GM23338 (cell line): ENCODE data around the gene COL6A1. TPM values are rescaled to one million over a fixed set of nuclear protein-coding genes. Genes with fewer than 3 reads are reported as not detected.

ENCODE experiments used
- ATAC-seq: fragments of 200-7000 bp; cut with Tn5 transposase; 3 replicates; pipeline ENCODE4 v1.9.1; 2020
- DNase-seq: peaks from one replicate; pipeline ENCODE4 v3.0.0-alpha.2; 2015; ENCODE audit warnings: low spot score
- H2AFZ ChIP-seq: fragments of 200-600 bp; sonication (generic); 2 replicates; pipeline ENCODE4 v1.8.0; 2016; ENCODE audit warnings: antibody characterized with exemption, mild to moderate bottlenecking, moderate library complexity
- H3F3A ChIP-seq: fragments of 200-600 bp; sonication (generic); replicated peaks from 2 replicates; pipeline ENCODE4 v1.8.0; 2017; ENCODE audit warnings: antibody characterized with exemption, mixed run types, low read depth
- H3K27ac ChIP-seq: fragments of 200-600 bp; sonication (generic); 2 replicates; pipeline ENCODE4 v1.6.1; 2016; ENCODE audit warnings: low read depth
- H3K27me3 ChIP-seq: fragments of 200-600 bp; sonication (generic); 2 replicates; pipeline ENCODE4 v1.8.0; 2016; ENCODE audit warnings: mild to moderate bottlenecking, mixed run types, moderate library complexity; ENCODE audit not compliant: insufficient read depth
- H3K36me3 ChIP-seq: fragments of 200-600 bp; sonication (generic); 2 replicates; pipeline ENCODE4 v1.8.0; 2016; ENCODE audit warnings: mild to moderate bottlenecking; ENCODE audit not compliant: insufficient read depth
- H3K4me1 ChIP-seq: fragments of 200-600 bp; sonication (generic); 2 replicates; pipeline ENCODE4 v1.8.0; 2016; ENCODE audit warnings: mild to moderate bottlenecking, moderate library complexity; ENCODE audit not compliant: insufficient read depth
- H3K4me2 ChIP-seq: fragments of 200-600 bp; sonication (generic); 2 replicates; pipeline ENCODE4 v1.7.1; 2017; ENCODE audit warnings: mixed run types
- H3K4me3 ChIP-seq: fragments of 200-600 bp; sonication (generic); 2 replicates; pipeline ENCODE4 v1.6.1; 2016; ENCODE audit warnings: mixed run types
- H3K79me2 ChIP-seq: fragments of 200-600 bp; sonication (generic); replicated peaks from 2 replicates; pipeline ENCODE4 v1.8.0; 2017; ENCODE audit warnings: mild to moderate bottlenecking; ENCODE audit not compliant: insufficient read depth
- H3K9me2 ChIP-seq: fragments of 200-600 bp; sonication (generic); 2 replicates; pipeline ENCODE4 v1.8.0; 2017; ENCODE audit not compliant: insufficient read depth
- H4K20me1 ChIP-seq: fragments of 200-600 bp; sonication (generic); replicated peaks from 2 replicates; pipeline ENCODE4 v1.8.0; 2017; ENCODE audit warnings: mild to moderate bottlenecking; ENCODE audit not compliant: insufficient read depth
- H3K27ac Mint-ChIP-seq: 2 replicates; pipeline ENCODE4 v1.8.0; 2020; ENCODE audit warnings: inconsistent platforms, mild to moderate bottlenecking, moderate library complexity, mixed read lengths
- H3K27me3 Mint-ChIP-seq: 3 replicates; pipeline ENCODE4 v1.8.0; 2022; ENCODE audit warnings: low read depth, mild to moderate bottlenecking, moderate library complexity, mixed read lengths, inconsistent platforms; ENCODE audit not compliant: insufficient read depth, poor library complexity
- H3K36me3 Mint-ChIP-seq: 3 replicates; pipeline ENCODE4 v1.8.0; 2021; ENCODE audit warnings: low read depth, mild to moderate bottlenecking, inconsistent platforms, moderate library complexity, mixed read lengths
- H3K4me1 Mint-ChIP-seq: 3 replicates; pipeline ENCODE4 v1.8.0; 2020; ENCODE audit warnings: mild to moderate bottlenecking, inconsistent platforms, mixed read lengths
- H3K4me3 Mint-ChIP-seq: 3 replicates; pipeline ENCODE4 v1.8.0; 2021; ENCODE audit warnings: moderate library complexity, mild to moderate bottlenecking, inconsistent platforms, mixed read lengths
- H3K9me3 Mint-ChIP-seq: 3 replicates; pipeline ENCODE4 v1.8.0; 2020; ENCODE audit warnings: moderate library complexity, mild to moderate bottlenecking, inconsistent platforms, mixed read lengths
- CREB1 ChIP-seq: fragments of 250-450 bp; sonication (Bioruptor Pico); IDR thresholded peaks from 2 replicates; pipeline ENCODE4 v1.5.0; 2020; ENCODE audit warnings: low read depth, mild to moderate bottlenecking, moderate library complexity
- EZH2 ChIP-seq: fragments of 200-600 bp; sonication (generic); IDR thresholded peaks from one replicate; pipeline ENCODE4 v1.8.0; 2017; ENCODE audit warnings: antibody characterized with exemption, mild to moderate bottlenecking, low read depth; ENCODE audit not compliant: unreplicated experiment
- EZH2phosphoT487 ChIP-seq: fragments of 200-600 bp; sonication (generic); IDR thresholded peaks from one replicate; pipeline ENCODE4 v1.8.1; 2018; ENCODE audit warnings: antibody characterized with exemption; ENCODE audit not compliant: unreplicated experiment
- JUNB ChIP-seq: IDR thresholded peaks from one replicate; pipeline ENCODE4 v1.6.1; 2016; ENCODE audit warnings: antibody characterized with exemption; ENCODE audit not compliant: unreplicated experiment
- NANOG ChIP-seq: IDR thresholded peaks from 2 replicates; pipeline ENCODE4 v1.6.1; 2016; ENCODE audit warnings: antibody characterized with exemption, borderline replicate concordance
- STAT1 ChIP-seq: IDR thresholded peaks from one replicate; pipeline ENCODE4 v1.6.1; 2016; ENCODE audit warnings: antibody characterized with exemption; ENCODE audit not compliant: unreplicated experiment
- ZNF114 ChIP-seq: fragments of 250-450 bp; sonication (Bioruptor Pico); IDR thresholded peaks from 2 replicates; pipeline ENCODE4 v1.5.0; 2020; ENCODE audit warnings: mild to moderate bottlenecking, moderate library complexity
- ZNF331 ChIP-seq: fragments of 250-450 bp; sonication (Bioruptor Pico); IDR thresholded peaks from 2 replicates; pipeline ENCODE4 v1.5.0; 2020; ENCODE audit warnings: low read depth, mild to moderate bottlenecking, moderate library complexity
- polyA plus RNA-seq: library from polyadenylated mRNA; unstranded; fragments of >200 nt; fragmentation: Nextera tagmentation; extraction: Ambion mirVana; gene quantifications from 2 replicates; pipeline ENCODE4 v1.2.1, GENCODE V29; 2016
- total RNA-seq: library from RNA; depleted of rRNA; stranded (reverse); fragments of >200 nt; shearing (Covaris generic); gene quantifications from 2 replicates; pipeline ENCODE4 v1.2.3, GENCODE V29; 2014
- TF ChIP-seq, protein P1 (sequence below): IDR thresholded peaks from one replicate; pipeline ENCODE4 v1.6.1; 2018; ENCODE audit warnings: antibody characterized with exemption; ENCODE audit not compliant: unreplicated experiment
- TF ChIP-seq, protein P2 (sequence below): IDR thresholded peaks from 2 replicates; pipeline ENCODE4 v1.6.1; 2016; ENCODE audit warnings: antibody characterized with exemption

Gene COL6A1
- total and polyA plus RNA-seq, 2 experiments from 2014 or later: 76.0 to 180 TPM

DNA sequence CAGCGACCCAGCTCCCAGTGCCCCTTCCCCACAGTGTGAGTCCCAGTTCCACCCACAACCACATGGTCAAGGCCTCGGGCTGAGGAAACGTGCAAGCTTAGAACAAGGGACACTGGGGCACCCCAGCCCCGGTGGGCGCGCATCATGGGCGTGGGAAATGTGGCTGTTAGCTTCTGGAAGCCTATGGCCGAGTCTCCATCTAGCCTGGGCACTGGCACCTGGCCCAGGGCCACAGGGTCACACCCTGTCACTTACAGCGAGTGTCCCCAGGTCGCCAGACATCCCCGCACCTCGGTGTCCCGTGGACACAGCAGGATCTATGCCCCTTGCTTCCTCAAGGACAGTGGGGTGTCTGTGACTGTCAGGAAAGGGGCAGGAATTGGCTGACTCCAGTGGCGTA lies 37.0 kb upstream of the COL6A1 start (continued):
- TF ChIP-seq, protein P1, sequence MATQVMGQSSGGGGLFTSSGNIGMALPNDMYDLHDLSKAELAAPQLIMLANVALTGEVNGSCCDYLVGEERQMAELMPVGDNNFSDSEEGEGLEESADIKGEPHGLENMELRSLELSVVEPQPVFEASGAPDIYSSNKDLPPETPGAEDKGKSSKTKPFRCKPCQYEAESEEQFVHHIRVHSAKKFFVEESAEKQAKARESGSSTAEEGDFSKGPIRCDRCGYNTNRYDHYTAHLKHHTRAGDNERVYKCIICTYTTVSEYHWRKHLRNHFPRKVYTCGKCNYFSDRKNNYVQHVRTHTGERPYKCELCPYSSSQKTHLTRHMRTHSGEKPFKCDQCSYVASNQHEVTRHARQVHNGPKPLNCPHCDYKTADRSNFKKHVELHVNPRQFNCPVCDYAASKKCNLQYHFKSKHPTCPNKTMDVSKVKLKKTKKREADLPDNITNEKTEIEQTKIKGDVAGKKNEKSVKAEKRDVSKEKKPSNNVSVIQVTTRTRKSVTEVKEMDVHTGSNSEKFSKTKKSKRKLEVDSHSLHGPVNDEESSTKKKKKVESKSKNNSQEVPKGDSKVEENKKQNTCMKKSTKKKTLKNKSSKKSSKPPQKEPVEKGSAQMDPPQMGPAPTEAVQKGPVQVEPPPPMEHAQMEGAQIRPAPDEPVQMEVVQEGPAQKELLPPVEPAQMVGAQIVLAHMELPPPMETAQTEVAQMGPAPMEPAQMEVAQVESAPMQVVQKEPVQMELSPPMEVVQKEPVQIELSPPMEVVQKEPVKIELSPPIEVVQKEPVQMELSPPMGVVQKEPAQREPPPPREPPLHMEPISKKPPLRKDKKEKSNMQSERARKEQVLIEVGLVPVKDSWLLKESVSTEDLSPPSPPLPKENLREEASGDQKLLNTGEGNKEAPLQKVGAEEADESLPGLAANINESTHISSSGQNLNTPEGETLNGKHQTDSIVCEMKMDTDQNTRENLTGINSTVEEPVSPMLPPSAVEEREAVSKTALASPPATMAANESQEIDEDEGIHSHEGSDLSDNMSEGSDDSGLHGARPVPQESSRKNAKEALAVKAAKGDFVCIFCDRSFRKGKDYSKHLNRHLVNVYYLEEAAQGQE: no peak
- TF ChIP-seq EZH2phosphoT487 (no peak), CREB1 (CRISPR knock-in tag) (no peak), EZH2 (no peak), ZNF331 (CRISPR knock-in tag) (no peak), ZNF114 (CRISPR knock-in tag) (no peak)

DNA sequence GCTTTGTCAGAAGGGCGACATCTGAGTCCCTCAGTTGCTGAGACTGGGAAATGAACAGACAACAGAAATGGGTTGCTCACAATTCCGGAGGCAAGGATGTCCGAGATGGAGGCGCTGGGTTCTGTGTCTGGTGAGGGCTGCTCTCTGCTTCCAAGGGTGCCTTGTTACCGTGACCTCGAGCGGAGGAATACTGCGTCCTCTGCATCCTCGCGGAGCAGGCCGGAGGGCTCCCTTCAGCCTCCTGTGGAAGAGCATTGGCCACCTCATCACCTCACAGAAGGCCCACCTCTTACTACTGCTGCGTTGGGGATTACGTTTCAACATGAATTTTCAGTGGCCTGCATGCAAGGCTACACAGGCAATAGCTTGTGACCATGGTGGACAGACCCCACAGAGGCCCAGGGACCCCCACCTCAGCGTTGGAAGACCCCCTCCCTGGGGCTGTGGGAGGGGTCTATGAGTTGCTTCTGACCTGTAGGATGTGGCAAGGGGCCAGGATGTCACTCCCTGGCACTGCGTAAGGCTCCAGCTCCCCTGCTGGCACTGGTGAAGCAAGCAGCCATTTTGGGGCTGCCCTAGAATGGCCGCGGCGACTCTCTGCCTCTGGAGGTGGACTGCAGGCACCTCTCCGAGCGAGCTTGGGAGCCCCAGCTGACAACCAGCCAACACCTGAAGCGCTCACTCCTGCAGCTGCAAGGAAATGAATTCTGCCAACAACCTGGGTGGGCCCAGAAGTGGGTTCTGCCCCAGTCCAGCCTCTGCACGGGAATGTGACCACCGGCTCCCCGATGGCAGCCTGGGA lies 36.3 kb upstream of the COL6A1 start:
- Mint-ChIP-seq H3K9me3 (no peaks in the 10 kb centered on the region), H3K27me3 (peaks cover 15% of the 10 kb centered on the region), H3K36me3 (no peaks in the 10 kb centered on the region; the same call in 2 of the 3 replicates), H3K4me3 (no peak overlapping the region), H3K4me1 (peaks cover 5% of the 10 kb centered on the region; the same call in 2 of the 3 replicates), H3K27ac (no peak overlapping the region)
- H3K4me2 ChIP-seq: no peak overlapping the region
- DNase-seq (no peak), ATAC-seq (no peak)
- no peak overlapping the region for H2AFZ ChIP-seq
- no peak overlapping the region for H3K4me3 ChIP-seq
- H4K20me1 ChIP-seq: no peaks in the 10 kb centered on the region
- no peaks in the 10 kb centered on the region for H3K9me2 ChIP-seq
- H3K27me3 ChIP-seq: no peaks in the 10 kb centered on the region
- H3K79me2 ChIP-seq: no peaks in the 10 kb centered on the region
- H3K4me1 ChIP-seq: no peaks in the 10 kb centered on the region
- no peaks in the 10 kb centered on the region for H3F3A ChIP-seq
- no peaks in the 10 kb centered on the region for H3K36me3 ChIP-seq
- H3K27ac ChIP-seq: no peak overlapping the region
- TF ChIP-seq, protein P1: no peak
- TF ChIP-seq EZH2: no peak
- TF ChIP-seq ZNF331 (CRISPR knock-in tag): no peak
- no peak for TF ChIP-seq NANOG
- no peak for TF ChIP-seq EZH2phosphoT487
- TF ChIP-seq, protein P2, sequence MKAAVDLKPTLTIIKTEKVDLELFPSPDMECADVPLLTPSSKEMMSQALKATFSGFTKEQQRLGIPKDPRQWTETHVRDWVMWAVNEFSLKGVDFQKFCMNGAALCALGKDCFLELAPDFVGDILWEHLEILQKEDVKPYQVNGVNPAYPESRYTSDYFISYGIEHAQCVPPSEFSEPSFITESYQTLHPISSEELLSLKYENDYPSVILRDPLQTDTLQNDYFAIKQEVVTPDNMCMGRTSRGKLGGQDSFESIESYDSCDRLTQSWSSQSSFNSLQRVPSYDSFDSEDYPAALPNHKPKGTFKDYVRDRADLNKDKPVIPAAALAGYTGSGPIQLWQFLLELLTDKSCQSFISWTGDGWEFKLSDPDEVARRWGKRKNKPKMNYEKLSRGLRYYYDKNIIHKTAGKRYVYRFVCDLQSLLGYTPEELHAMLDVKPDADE: no peak
- no peak for TF ChIP-seq CREB1 (CRISPR knock-in tag)
- no peak for TF ChIP-seq STAT1
- TF ChIP-seq JUNB: no peak
